Inflammatory macrophage treated with lipopolysaccharide for 4 hours (primary cell): ENCODE measurements around the gene BHMT.
A peak's percentile ranks its signal among the peaks of the same experiment; 100 is the strongest.

Source experiments
- DNase-seq: peaks from one replicate; pipeline ENCODE4 v3.0.0-alpha.2; 2020

BHMT gene, protein sequence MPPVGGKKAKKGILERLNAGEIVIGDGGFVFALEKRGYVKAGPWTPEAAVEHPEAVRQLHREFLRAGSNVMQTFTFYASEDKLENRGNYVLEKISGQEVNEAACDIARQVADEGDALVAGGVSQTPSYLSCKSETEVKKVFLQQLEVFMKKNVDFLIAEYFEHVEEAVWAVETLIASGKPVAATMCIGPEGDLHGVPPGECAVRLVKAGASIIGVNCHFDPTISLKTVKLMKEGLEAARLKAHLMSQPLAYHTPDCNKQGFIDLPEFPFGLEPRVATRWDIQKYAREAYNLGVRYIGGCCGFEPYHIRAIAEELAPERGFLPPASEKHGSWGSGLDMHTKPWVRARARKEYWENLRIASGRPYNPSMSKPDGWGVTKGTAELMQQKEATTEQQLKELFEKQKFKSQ

DNA sequence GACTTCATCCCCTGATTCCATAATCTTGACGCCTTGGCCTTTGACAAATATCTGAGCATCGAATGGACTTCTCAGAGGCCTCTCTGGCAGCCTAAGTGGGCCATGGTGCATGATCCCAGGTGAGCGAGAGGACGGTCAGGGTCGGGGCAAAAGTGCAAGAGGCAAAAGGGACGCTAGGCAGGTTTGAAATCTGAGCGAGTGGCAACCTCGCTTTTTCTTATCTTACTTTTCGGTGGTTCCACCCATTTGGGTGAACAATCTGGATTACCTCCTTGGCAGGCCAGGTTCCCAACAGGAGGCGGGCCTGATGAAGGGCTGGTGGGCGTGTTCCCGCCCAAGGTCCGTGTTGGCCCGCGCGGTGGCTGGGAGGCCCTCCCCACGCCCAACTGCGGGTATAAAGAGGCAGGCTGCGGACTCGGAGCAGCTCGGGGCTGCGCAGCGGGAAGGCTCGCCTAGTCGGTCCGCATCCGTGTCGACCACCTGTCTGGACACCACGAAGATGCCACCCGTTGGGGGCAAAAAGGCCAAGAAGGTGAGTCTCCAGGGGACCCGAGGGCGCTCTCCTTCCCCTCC, at the start of gene BHMT:
TSS of gene BHMT (plus strand) at position 423 of the 573 bp plus-strand sequence. CDS start at position 500, 77 bp downstream.
- no peak for DNase-seq

DNA sequence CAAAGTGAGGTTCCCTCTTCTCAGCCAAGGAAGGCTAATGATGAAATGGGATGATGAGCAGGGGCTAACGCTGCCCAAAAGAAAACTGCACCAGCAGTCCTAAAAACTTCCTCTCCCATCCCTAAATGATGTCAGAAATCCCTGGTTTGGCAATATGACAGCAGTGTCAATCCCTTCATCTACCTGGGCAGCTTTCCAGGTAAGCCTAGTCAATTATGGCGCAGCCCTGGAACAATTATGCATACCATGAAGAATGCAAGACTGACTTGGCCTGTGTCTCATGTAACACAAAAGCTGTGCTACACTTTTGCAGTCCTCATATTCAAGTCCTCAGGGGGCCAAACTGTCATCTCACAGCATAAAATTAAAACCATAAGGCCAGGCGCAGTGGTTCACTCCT, 49.2 kb upstream of the BHMT start:
- DNase-seq: no peak

DNA sequence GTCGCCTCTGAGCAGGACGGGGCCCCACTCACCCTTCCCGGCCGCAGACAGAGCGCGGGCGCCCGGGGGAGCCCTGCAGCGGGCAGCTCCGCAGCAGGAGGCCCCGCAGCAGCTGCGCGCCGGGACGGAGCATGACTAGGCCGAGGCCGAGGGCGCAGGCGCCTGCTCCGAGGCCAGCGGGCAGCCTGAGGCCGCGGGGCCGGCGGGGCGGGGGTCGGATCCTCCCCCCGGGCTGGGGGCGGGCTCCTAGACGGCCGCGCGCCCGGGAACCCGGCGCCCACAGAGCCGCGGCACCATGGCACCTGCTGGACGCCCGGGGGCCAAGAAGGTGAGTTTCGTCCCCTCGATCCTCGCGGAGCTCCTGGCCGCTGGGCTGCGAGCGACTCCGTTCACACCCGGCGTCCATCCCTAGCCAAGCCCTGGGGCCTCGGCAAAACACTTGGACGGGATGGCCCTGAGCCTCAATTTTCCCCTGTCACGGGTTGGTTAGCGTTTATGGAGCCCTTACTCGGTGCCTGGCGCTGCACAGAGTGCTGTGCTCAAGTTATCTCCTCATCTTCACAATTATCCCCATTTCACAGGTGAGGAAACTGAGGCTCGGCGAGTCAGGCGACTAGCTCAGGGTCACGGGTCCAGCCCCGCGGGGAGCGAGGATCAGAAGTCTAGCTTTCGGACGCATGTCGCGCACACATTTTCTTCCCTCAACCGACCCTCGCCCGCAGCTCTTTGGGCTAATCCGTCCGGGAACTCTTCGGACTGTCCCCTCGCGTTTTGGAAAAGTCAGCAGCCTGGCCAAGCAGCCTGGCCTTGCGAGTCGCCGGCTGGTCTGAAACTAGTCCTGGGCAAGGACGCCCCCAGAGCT, 41.9 kb upstream of the BHMT start, which contains the start of the genes BHMT2 and DMGDH:
TSS of gene BHMT2 (plus strand) at position 280 of the 862 bp plus-strand sequence. CDS start at position 296, 16 bp downstream.
TSS of gene DMGDH (minus strand) at position 187 of the 862 bp plus-strand sequence. CDS start at position 133, 54 bp downstream.
- DNase-seq: no peak

DNA sequence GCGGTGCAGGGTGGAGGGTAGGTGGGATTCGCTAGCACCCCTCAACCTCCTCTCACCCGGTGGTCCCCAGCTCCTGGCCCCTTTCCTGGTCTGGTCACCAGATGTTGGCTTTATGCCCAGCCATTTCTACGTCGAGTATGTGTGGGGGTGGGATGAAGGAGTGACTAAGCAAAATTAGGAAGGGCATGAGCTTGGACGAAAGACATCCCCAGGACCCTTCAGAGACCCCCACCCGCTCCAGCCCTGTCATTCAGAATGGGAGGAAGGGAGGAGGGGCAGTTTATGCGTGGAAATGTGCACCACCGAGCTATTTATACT, 41.3 kb upstream of the BHMT start:
- no peak for DNase-seq

DNA sequence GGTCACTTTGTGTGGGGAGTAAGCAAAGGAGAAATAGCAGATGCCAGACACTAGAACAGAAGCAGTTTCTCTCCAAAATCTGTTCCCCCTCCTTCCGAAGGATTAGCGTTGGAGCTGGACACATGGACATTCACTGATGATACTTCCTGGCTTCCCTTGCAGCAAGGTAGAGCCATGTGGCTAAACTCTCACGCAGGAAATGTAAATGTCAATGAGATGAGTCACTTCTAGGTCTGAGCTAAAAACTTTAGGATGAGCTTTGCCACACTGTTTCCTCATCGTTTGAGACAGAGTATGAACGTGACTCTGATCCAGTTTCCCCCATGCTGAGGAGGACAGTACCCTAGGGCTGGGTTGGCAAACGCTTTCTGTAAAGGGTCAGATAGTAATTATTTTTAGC, 37.0 kb upstream of the BHMT start:
- DNase-seq: no peak

DNA sequence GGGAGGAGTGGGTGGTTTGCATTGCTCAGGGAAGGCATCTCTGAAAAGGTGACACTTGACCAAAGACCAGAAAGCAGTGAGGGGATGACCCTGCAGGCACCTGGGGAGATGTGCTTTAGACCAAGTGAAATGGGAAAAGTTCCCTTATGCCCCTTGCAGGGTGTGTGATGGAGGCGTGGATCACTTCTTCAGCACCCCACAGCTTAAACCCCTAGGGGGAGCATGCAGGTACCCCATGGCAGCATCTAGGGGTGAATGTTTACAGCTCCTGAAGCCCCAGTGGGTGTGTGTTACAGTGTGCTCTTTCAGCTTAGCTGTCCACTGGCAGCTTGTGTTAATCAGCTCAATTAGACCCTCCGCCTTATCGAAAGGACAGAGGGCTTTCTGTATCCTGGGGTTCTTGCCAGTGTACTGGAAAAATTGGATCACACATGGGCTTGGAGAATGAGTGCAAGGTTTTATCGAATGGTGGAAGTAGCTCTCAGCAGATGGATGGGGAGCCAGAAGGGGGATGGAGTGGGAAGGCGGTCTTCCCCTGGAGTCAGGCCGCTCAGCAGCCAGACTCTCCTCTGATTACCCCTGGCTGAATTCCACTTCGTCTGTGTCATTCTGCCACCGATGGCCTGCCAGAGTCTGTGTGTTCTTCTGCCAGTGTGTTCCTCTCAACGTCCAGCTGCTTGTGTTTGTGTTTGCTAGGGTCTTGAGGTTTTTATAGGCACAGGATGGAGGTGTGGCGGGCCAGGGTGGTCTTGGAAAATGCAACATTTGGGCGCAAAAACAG, 35.8 kb upstream of the BHMT start:
- no peak for DNase-seq

DNA sequence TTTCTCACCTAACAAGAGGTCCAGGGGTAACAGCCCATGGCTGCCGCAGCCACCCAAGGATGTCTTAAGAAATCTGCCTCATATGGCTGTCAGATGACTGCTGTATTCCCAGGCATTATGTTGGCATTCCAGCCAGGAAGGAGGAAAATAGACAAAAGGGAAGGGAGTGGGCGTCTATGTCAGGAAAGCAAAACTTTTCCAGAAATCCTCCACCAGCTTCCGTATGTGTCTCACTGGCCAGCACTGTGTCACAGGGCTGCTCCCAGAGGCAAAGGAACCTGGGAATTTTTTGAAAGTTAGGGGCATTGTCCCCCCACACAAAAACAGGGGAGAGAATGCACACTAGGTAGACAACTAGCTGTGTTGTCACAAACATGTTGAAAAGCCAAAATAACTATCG, 34.8 kb upstream of the BHMT start:
- no peak for DNase-seq

DNA sequence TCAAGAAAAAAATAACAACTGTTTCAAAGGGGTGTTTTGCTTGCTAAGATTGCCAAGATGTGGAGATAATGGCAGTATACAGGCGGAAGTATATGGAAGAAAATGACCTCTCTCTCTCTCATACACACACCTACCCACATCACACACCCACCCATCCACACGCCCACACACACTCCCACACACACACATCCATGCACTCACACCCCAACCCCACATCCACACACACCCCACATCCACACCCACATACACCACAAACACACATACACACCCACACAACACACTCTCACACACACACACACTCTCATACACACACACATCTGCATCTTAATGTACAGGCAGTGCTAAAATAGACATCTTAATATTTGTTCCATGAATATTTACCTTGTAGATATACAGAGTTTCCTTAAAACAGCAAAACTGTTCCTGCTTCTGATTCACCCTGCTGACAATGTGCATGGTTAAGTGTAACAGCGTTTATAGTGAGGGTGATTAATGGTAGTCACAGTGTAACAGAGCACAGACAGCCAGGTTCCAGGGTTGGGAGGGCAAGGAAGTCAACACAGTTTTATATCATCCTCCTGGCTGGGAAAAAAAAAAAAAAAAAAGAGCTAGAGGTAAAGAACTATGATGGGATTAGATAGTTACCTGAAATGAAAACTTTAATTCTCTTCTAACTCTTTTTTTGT, 33.8 kb upstream of the BHMT start:
- no peak for DNase-seq

DNA sequence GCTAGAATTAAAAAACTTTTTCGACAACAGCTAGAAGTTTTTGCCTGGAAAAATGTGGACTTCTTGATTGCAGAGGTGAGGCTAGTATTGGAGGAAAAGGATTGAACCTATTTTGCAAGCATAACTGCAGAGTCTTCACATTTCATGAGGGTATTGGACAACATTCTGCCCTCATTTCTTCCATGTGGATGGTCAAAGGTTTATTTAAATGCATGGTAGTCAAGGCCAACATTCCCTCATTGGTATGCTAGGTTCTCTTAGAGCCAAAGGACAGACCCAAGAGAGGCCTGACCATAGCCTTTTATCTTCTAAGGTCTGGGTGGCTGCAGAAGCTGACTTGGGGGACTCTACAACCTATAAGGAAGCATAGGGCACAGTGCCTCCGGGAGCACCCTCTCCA, 30.8 kb upstream of the BHMT start:
- DNase-seq: no peak

DNA sequence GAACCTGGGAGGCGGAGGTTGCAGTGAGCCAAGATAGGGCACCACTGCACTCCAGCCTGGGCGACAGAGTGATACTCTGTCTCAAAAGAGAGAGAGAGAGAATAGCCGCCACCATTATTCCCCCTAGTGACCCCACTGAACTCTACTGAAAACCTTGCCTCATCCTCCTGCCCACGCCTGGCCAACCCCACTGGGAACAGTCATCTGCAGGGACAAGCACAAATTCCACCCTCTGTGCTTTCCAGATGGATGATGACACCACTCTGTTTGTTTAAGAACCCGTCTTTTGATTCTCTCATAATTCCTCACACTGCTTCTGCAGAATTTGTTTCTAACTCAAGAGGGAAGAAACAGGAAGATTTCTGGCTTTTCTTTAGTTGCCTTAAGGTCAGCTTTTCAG, 29.8 kb upstream of the BHMT start:
- no peak for DNase-seq

DNA sequence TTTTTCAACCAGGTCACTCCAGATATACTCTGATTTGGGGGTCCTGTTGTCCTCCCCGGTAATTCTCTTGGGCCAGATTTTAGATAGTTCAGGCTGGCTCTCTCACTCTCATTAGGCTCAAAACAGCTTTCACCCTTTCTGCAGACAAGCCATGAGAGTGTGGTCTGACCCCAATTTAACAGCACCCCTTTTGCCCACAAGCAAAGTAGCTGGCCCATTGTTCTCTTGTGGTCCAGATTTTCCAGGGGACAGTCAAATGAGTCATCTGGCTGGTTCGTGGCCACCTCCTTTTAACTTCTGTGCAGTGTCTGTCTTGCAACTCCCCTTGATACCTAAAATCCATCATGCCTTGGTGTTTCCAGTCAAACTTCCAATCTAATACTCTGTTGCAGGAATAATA, 25.5 kb upstream of the BHMT start:
- no peak for DNase-seq

DNA sequence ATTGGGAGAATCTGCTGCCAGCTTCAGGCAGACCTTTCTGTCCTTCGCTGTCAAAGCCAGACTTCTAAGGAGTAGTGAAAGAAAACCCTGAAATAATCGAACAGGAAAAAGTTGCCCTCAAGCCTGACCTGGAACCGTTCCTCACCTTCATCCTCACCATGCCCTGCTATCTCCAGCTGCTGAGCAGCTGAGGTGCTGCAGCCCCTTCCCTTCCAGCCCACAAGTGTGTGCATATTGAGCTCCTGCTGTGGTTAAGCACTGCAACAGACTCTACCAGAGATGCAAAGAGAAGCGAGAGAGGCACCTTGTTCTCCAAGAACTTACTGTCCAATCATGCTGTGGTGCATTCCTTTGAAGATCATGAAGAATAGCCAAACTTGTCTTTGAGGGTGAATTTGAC, 23.1 kb upstream of the BHMT start:
- DNase-seq: no peak

DNA sequence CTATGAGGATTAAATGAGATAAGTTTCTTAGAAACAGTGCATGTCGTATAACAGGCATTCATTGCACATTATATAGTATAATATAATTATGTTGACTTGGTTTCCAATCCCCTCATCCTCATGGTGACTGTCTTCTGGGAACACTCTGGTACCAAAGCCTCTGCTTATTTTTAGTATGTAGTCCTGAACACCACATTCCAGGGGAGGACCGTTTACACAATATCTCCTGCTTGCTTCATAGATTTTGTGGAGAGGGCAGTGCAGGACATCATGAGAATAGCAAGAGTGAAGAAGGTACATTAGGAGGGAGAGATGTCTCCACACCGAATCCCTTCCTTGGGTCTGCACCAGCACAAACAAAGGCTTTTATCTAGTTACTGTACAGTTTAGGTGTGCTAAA, 20.5 kb upstream of the BHMT start:
- no peak for DNase-seq

DNA sequence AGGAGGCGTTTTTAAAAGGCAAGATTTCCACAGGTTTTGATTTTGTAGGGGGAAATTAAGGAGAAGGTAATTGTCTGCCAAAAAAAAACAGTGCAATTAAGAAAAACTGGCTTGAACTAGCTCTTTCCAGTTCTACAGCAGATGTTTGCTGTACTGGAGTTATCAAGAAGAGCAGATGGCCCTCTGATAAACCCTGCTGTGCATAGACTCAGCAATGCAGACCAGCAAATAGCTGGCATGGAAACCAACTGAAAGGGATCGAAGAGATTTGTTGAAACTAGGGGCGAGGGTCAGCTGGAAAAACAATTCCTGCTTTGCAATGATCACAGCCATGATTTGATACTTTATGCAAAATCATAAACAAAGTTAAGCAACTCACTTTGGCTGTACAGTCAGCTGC, 17.8 kb upstream of the BHMT start:
- DNase-seq: no peak

DNA sequence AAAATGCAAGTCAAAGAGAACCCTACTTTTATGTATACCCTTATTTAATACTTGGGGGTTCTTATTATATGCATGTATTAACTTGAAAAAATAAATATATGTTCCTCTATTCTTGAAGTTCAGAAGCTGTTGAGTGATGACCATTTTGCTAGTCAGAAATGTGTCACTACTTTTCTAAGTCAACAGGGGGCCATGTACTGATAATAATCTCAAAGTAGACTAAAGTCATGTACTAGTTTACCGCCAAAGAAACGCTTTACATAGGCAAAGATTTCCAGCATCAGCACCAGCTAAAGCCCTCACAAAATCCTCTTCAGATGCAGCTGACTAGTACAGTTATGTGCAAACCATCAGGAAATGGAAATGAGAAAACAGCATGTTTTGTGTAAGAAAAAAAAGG, 5.7 kb upstream of the BHMT start:
- no peak for DNase-seq

DNA sequence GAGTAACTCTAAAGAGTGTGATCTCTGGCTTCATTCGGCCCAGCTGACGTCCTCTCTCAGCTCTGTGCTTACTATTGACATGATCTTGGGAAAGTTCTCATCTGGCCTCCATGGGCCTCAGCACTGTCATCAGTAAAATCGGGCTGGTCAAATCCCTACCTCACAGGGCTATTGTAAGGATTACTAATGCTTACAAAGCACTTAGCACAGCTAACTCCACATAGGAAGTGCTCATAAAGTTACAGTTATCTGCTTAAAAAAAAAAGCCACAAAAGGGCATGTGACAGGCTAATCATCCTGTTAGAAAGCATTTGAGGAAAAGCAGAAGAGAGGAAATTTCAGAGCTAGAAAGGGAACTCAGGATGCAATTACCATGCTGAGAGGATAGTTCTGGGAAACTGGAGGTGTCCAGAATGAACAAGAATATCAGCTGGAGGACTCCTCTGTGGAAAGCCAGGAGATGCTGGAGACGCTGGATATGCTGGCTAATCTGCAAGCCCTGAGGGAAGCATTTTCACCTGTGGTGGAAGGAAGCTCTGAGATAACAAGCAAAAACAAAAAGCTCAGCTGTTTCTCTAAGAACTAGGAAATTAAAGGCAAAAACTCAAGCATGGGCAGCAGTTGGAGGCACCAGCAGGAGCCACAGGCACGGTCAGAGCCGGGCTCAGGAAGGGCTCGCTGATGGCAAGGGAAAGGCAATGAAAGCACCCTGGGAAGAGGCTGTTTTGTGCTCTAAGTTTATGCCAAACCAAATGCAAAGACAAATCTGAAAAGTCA, 4.4 kb upstream of the BHMT start:
- peak; percentile 91 for DNase-seq

DNA sequence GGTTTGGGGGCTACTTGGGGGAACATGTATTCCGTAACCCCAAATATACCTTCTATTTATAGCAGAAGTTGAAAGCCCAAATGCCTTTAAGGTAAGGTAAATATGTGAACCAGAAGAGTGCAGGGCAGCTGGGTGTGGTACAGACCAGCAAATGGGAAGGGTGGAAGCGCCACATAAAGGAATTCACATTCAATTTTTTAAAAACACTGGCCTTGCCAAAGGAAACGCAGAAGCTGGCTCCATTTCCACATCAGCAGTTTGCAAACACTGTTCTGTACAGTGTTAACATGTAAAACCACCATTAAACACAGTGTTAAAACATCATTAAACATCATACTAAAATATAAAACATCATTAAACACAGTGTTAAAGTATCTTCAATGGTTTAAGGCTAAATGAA, 3.5 kb upstream of the BHMT start:
- DNase-seq: no peak

DNA sequence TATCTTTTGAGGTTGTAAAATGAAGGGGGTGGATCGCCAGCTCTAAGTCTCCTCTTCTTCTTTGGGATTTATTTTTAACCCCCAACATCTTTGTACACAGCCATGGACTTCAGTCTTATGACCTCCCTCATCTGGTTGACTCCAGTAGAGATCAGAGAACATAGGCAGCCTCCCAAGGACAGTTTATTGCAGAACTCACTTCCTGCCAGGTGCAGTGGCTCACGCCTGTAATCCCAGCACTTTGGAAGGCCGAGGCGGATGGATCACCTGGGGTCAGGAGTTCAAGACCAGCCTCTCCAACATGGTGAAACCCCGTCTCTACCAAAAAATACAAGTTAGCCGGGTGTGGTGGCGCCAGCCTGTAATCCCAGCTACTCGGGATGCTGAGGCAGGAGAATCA, 2.8 kb upstream of the BHMT start:
- no peak for DNase-seq

DNA sequence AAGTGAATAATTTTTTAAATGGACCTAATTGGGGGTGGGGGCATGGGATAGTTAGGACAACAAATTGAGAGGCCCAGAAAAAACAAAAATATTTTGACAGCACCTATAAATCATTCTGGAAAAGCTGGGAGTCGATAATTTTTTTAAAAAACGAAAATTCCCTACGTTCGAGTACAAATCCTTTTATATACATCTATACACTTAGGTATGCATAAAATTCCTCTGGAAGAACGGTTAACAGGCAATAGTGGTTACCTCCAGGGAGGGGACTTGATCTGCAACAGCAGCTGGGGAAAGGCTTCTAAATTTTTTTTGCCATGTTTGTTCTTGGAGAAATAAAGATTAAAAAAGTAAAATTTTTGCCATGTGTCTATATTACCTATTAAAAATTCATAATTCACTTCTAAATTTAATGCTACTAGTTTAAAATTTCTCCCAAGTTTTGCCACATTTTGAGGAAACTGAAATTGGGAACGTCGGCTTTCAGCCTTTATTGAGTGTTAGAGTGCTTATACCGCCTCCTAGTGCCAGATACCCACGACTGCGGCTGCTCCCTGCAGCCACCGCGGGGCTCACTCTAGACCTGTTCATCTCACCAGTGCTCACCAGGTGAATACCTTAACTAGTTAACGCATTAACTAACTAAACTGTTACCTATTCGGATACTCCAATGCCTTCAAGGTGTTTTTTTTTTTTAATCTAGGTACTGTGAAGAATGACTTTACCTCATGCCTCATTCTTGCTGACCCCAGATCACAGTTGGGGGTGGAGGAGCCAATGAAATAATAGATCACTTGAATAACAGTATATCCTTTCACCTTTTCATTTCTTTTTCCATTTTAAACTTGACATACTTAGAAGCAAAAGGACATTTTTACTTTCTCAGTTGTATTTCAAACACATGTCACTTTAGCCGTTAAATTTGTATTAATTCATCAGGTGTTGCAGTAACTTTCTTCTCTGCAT, 1.8 kb upstream of the BHMT start:
- DNase-seq: peak; percentile 58
